Activated CD4-positive, alpha-beta T cell treated with anti-CD3 and anti-CD28 coated beads for 24 hours (primary cell): Measurements from ENCODE around the gene SZT2.

Experiments
- DNase-seq, 2 donors: peaks; one replicate each; pipeline ENCODE4 v3.0.0-alpha.2; 2020; ENCODE audit warnings: low read depth in 2 of 2

Gene SZT2

DNA sequence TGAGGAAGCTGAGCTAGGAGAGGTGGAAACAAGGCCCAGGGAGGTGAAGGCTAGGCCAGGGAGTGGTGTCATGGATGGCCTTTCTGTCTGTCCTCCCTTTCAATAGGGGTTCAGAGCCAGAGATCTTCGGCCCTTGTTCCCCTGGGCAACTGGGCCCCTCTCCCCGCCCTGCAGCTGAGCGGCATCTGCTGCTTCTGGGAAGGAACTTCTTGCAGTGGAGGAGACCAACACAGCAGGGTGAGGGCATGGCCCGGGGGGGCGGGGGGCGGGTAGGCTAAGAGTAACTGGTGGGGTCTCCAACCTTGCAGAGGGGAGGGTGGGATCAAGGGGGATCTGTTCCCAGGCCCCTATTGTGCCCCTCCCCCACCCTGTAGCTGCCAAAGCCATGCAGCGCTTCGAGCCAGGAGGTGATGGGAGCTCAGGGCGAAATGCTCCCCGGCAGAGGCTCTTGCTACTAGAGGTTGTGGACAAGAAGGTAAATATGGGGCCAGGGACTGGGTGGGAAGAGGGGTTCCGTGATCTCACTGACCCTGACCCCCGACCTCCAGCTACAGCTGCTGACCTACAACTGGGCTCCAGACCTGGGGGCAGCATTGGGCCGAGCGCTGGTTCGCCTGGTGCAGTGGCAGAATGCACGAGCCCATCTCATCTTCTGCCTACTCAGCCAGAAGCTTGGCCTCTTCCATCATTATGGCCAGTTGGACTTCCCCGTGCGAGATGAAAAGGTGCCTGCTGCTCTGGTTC is 52.4 kb downstream of the SZT2 start:
- no peak for DNase-seq

DNA sequence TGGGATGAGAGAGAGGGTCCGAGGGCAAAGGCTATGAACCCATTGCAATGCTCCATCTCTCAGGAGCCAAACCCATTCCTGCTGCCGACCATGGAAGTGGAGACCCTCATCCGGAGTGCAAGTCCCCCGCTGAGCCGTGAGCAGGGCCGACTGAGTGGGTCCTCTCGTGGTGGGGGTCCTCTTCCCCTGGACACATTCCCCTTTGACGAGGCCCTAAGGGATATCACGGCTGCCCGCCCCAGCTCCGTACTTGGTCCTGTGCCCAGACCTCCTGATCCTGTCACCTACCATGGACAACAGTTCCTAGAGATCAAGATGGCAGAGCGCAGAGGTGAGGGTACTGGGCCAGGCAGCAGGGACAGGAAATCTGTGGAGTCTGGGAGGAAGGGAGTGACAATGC is 53.1 kb downstream of the SZT2 start:
- no peak for DNase-seq

DNA sequence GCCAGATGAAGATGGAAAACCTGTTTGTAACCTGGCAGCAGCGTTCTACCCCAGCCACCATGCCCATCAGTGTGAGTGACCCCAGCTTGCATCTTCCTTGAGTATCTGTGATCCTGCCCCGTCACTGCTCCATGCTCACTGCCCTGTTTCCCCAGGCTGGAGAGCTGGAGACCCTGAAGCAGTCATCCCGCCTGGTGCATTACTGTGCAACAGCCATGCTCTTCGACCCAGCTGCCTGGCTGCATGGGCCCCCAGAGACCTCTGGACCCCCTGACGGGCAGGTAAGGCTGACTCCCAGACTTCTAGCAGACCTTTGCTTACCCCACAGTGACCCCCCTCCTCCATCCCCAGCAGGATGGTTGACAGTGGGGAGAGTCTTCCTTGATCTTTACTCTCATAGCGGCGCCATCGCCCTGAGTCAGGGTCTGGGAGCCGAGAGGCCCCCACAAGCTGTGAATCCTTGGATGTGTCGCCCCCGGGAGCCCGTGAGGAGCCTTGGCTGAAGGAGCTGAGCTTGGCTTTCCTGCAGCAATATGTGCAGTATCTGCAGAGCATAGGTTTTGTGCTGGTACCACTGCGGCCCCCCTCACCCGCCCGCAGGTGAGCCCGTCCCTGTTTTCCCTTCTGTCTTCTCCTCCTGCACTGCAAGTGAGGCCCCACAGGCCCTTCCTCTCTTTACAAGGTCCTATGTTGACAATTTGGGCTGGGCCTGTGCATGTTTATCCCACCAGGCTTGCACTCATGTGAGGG is 53.7 kb downstream of the SZT2 start:
- no peak for DNase-seq

- no peak for DNase-seq
Observed at GRCh38 chr1:43444151-43444828, 54.6 kb downstream of the SZT2 start.

- DNase-seq: no peak
Observed at GRCh38 chr1:43444836-43445235, 55.1 kb downstream of the SZT2 start.

DNA sequence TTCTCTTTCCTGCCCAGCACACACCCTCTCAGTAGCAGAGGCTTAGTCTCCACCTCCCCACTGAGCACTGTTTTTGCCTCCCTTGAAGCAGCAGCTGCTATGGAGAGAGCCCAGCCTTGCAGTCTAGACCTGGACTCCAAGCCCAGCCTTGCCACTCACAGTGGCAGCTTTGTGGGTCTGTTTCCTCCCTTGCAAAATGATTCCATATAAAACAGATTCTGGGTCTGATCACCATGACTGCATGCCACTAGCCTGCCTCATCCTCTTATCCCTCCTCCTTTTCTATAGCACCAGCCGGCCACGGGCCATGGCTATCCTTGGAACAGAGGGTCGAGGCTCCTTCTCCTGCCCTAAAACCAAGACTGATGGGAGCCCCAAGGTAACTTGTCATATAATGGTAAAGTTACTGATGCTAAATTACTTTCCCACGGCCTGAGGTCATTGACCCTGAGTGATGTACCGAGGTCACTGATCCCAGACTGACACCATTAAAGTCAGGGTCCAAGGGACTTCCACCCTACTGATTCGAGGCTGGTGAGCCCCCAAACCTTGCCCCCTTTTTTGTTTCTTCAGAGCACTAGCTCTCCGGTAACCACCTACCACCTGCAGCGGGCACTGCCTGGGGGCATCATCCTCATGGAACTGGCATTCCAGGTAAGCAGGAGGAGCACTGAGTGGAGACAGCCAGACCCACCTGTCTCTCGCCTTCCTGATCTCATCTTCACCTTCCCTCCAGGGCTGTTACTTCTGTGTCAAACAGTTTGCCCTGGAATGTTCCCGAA is 56.1 kb downstream of the SZT2 start:
- DNase-seq: no peak

DNA sequence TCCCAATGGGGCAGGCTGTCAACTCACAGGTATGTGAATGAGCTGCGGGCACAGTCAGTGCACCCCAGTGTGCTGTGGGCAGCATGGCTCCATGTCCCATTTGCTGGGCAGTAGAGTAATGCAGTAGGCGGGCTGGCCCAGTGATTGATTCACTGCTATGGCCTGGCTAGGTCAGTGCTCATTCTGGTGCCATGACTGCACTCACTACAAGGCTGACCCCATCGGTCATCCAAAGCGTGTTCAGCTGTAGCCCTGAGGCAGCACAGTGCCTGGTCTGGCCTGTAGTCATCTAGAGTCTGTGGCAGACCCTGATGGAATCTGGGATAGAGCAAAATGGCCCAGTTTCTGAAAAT is 56.7 kb downstream of the SZT2 start:
- DNase-seq: no peak

GRCh38 chr1:43446881-43447835 is 57.5 kb downstream of the SZT2 start:
- DNase-seq: no peak

DNA sequence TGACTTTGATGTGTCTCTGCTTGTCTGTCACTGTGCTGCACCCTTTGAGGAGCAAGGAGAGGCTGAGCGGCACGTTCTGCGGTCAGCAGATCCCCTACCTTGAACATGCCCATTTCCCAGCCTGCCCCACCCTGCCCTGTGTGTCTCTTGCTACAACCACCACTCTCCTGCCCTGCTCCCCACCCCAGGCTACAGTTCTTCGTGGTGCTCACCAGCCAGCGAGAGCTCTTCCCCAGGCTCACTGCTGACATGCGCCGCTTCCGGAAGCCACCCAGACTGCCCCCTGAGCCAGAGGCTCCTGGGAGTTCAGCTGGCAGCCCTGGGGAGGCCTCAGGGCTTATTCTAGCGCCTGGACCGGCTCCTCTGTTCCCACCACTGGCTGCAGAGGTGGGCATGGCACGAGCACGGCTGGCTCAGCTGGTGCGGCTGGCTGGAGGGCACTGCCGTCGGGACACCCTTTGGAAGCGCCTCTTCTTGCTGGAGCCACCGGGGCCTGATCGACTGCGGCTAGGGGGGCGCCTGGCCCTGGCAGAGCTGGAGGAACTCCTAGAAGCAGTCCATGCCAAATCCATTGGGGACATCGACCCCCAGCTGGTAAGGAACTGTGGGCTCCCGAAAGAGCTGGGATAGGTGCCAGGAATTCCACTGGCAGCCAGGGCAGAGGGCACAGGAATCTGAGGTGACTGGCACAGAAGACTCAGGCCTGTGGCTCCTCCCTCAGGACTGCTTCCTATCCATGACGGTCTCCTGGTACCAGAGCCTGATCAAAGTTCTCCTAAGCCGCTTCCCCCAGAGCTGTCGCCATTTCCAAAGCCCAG is 58.4 kb downstream of the SZT2 start:
- DNase-seq: no peak

GRCh38 chr1:43448955-43449707 is 59.4 kb downstream of the SZT2 start:
- DNase-seq: no peak

GRCh38 chr1:43449708-43450069 is 60.0 kb downstream of the SZT2 start:
- no peak for DNase-seq

DNA sequence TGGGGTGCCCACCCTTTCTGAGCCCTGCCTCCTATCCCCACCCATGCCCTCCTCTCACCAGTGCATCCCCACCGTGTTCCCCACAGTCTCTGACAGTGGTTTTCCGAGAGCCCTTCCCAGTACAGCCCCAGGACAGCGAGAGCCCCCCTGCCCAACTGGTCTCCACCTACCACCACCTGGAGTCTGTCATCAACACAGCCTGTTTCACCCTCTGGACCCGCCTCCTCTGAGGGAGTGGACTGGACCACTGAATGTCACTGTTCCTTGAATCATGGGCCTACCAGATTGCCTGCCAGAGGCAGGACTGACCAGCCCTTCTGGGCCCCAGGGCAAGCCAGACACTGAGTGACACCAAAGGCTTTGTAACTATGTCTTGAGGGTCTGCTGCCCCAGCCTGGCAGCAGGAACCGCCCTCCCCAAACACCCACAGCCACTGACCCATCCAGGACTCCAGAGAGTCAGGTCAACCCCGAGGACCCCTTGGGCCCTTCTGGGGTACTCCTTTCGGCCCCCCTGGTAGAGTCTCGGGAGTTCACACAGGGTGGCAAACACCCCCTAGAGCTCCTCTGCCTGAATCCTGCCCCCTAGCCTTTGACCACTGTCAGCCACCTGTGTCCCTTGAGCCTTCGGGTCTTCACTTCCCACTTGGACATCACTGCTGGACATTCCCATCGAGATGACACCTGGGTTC is 60.7 kb downstream of the SZT2 start:
- DNase-seq: no peak

- no peak for DNase-seq
Observed at GRCh38 chr1:43451157-43451591, 61.5 kb downstream of the SZT2 start.

- DNase-seq: no peak
Observed at GRCh38 chr1:43451701-43452532, 62.2 kb downstream of the SZT2 start.

DNA sequence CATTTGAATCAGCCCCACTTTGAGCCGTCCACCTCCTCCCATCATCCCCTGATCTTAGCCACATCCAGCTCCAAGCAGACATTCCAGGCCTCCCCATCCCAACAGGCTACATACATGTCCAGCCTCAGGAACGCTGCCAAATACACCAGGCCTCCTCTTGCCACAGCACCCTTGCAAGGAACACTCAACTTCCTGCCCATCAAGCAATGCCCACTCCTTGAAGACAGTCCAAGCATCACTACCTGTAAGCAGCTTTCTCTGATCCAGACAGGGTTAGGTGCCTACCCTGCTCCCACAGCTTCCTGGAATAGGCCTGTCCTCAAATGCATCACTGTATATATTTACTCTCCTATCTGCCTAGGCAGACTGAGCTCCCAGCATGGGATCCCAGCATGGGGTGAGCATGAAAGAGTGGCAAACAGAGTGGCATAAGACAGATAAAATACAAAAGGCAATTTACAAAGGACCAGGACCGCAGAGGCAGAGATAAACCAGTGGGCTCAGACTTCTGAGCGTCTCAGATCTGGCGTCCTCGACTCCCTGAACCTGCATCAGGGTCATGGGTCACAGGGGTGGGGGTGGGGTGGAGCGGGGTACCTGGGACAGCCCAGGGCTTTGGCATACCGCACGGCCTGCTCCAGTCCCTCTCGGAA is 63.2 kb downstream of the SZT2 start:
- no peak for DNase-seq

- peak; percentile 30 to 56 for DNase-seq
Observed at GRCh38 chr1:43453442-43454269, 64.0 kb downstream of the SZT2 start, which contains the start of gene HYI. Gene HYI, minus strand, starts transcription at chr1:43453931. Its CDS starts 138 bp downstream, at chr1:43453793.
